OCI-M1 (cell line): Measurements from ENCODE around the gene TCF7L1.

ENCODE experiments used
- DNase-seq: peaks from one replicate; lab custom pipeline; 2025; lab: John Stamatoyannopoulos, UW

TCF7L1 gene

DNA sequence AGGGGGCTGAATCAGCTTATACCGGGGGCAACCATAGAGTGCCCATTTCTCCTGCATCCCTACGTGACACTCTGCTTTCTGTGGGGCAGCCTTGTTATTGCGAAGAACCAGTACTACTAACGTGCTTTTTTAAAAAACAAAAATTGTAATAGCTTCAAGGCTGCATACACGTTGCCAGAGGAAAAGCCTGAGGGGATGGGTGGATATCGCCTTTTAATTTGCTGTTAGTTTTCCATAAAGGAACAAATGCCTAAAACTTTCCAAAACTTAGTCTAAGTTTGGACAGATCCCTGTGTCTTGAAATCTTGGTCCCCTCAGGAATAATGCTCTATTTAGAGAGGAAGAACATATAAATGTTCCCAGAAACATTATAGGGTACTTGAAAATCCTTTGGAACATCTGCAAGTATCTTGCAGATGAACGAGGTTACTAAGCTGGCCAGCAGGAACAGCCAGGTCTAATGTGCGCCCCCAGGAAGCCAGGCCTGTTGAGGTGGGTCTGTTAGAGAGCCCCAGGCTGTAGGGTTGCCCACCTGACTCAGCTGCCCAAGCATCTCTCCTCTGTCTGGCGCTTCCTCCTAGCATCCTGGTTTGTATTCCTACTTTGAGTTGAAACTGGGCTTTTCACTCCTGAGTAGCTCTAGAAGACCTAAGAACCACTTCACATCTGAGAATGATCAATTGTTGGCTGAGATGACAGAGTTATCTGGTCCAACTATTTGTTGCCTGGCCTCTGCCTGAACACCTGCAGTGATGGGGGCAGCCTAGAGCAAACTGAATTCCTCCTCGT lies 97.7 kb downstream of the TCF7L1 start:
- DNase-seq = no peak

DNA sequence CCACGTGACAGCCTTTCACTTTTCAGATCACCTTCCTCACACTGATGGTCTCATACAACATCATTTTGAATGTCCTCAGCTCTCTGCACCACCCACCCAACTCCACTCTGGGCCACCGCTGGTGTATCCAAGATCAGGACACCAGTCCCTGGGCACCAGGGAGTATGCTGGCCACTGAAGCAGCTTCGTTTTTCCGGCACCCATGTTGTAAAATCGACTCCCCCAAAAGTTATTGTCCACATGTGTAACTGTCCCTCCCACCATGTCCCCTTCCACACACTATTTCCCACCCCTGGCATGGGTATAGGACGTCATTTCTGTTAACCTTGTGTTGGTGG lies 98.2 kb downstream of the TCF7L1 start:
- no peak for DNase-seq

DNA sequence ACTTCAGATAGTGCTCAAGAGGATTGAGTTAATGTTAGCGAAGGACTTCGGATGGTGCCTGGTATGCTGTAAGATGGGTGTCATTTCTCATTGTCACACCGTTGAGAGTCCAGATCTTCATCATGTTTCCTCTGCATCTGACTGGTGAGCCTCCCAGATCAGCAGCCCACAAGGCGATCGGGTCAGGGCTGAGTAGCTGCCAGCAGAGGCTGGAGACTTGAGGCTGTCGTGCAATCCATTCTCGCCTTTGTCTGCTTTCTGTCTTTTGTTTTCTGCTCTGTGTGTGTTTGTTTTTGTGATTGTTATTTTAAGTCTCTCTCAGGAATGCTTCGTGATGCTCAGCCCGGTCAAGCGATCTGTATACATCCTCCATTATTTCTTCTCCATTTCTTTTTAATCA lies 98.8 kb downstream of the TCF7L1 start:
- DNase-seq = no peak

DNA sequence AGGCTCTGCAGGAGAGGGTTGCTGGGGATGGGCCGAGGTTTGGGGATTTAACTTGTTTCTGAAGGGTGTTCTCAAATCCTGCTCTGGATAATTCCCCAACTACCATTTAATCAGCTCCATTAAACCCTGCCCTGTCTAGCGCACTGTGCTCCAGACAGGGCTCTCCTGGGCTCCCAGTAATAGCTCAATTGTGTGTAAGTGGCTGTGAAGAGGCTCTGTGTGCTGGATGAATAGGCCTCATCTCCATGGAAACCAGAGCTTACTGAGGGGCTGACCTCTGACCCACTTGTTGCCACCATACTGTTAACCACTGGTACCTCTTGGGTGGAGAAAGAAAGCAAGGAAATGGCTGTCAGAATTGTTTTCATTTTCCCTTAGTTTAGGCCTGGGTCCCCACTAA lies 101.7 kb downstream of the TCF7L1 start:
- DNase-seq = no peak

DNA sequence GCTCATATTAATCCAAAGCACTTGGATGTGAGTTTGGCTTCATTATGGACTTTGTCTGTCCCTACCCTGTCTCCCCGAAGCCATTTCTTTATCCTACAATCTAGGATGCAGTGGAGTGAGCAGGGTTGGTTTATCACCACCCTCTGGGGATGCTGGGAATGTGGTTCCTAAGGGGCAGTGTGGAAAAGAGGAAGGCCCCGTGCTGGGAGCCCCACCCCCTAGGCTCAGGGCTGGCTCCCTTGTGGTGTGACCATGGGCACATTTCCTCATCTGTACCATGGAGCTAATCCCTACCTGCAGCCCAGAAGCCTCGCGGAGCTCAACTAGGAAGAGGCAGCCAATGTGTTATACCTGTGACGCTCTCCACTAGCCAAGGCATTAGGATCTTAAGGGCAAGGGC lies 102.1 kb downstream of the TCF7L1 start:
- no peak for DNase-seq

DNA sequence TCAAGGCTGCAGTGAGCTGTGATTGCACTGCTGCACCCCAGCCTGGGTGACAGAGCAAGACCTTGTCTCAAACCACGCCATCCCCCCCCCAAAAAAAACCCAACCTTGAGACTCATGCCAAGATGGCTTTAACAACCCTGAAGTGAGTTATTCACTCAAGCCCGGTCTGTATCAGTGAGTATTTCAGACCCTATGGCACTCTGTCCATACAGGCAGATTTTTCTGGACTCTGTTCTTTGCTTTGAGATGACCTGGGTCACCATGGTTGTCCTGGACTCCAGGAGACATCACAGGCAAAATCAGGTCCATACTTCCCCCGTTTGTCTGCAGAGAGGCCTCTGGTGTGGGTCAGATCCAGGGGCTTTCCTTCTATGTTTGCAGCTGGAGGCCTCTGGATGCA lies 102.9 kb downstream of the TCF7L1 start:
- no peak for DNase-seq

DNA sequence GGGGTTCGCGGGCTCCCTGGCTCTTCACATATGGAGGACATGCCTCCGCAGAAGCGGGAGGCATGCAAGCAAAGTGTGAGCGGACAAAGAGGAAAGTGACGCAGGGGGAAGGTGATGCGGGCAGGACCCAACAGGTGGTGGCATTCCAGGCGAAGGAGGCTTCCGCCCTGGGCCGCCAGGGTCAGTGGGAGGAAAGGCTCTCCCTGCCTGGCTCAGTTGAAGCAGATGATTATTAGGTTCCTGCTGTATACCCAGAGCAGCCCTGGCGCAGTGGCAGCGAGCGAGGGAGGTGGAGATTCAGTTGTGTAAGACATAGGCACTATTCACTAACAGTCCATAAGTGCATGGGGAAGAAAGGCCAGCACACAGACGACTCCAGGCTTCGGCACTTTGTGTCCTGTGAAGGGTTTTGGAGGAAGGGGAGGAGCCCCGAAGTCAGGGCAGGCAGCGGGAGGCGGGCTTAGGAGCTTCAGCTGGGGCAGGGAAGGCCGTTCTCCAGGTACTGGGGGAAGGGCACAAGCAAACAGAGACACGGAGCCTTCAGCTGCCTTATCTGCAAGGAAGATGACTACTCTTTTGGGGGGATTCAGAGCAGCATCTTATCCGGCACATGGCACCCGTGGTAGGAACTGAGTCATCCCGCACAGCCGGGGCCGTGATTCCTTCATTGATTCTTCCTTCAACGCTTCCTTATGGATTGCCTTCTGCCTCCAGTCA lies 104.8 kb downstream of the TCF7L1 start:
- no peak for DNase-seq

DNA sequence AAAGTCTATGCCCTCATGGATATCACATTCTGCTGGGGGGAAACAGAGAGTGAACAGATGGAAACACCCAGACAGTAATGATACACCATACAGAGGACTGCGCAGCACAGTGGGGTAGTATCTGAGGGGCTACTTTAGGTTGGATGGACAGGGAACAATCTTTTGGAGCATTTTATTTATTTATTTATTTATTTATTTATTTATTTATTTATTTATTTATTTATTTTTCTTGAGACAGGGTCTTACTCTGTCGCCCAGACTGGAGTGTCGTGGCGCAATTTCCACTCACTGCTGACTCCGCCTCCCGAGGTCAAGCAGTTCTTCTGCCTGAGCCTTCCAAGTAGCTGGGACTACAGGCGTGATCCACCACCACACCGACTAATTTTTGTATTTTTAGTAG lies 105.4 kb downstream of the TCF7L1 start:
- no peak for DNase-seq

DNA sequence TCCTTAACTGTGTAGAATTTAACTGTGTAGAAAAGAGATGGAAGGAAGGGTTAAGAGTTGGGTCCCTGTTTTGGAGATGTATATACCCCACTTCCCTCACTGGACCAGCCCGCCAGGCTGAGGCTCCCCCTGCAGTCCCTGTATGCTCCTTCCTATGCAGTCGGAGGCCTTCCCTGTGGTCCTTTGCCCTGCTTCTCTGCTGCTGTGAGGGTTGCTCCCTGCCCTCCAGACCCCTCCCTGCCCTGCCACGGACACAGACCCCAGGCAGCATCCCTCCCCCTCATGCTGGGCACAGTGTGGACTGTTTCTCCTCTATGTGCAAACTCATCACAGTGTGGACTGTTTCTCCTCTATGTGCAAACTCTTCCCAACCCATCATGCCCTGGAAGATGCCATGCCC lies 105.9 kb downstream of the TCF7L1 start:
- no peak for DNase-seq

DNA sequence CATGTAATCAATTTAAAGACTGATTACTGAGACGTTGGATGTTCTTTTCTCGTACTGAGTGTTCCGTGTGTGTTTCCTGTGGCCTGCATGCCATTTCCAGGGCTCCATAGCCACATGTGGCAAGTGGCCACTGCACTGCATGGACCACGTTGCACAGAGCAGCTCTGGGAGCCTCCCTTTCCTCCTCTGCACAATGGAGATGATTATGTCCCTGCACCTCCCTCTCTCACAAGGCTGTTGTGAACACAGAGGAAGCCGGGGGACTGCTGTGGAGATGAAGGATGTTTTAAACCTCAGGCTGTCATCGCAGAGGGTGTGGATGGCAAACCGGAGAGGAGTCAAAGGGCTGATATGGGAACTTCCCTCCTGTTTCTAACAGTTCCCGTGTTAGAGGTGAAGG lies 106.9 kb downstream of the TCF7L1 start:
- DNase-seq = no peak

DNA sequence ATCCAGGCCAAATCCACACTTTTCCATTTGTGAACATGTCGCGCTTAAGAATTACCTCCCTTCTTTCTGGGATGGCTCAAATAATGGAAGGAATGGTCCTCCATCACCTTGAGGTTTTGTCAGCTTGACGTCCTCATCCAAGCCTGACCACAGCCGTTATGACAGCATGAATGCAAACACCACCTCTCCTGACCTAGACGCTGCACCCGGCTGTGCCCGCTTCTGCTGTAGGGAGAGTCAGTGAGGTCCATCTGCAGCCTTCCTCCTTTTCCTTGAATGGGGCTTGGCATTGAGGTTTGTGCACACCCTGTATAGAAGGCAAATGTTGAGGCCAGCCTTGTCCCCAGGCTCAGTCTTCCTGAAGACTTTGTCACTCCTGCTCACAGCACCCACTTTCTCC lies 109.1 kb downstream of the TCF7L1 start:
- no peak for DNase-seq

DNA sequence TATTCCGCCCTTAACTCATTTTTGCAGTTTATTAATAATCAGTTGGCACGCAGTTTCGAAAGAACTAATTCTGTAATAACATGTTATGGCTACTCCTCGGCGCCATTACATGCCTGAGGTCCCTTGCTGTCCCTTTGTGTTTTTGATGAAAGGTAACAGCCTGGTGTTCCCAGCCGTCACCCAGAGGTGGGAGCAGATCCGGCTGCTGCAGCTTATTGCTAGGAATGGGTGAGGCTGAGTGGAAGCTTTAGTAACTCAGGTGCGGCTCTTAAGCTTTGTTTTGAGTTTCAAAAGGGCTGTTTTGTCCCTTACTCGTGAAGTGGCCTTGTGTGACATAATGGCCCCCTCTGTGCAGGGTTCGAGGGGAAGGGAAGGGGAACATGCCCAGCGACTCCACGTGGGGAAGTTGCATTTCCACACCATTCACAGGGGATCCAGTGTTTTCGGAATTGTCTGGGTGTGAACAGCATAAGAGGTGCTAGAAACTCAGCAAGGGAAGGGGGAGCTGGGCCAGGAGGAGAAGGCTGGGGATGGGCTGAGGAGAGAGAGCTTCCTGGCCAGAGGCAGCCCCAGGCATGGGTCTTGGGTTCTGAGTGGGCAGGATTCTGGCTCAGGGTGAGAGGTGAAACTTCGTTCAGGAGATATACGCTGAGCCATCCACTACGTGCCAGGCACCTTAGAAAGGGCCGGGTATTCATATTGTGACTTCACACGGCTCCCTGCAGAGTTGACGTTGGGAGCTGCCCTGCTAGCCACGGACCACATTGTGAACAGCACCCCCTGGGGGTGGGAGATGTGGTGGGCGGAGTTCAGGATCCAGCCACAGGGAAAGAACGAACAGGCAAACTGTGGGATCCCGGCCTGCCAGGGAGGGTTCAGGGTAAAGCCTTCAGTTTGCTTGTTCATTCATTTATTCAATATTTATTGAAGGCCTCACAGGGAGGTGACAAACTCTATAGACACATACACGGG lies 110.2 kb downstream of the TCF7L1 start:
- peak; percentile 18 for DNase-seq

DNA sequence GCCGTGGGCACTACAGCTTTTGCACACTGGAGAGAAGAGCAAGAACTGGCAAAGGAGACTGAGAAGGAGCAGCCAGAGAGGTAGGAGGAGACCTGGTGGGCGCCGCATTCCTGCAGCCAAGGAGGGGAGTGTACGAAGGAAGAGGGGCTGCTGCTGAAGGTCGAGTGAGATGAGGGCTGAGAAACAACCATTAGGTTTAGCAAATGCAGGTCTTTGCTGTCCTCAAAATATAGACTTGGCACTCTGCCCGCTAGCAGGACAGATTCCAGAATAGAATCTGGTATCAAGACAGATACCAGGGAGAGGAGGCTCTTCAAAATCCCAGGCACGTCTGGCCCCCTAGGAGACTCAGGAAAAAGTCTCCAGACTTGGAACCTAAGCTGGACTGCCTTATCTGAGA lies 111.6 kb downstream of the TCF7L1 start:
- no peak for DNase-seq

DNA sequence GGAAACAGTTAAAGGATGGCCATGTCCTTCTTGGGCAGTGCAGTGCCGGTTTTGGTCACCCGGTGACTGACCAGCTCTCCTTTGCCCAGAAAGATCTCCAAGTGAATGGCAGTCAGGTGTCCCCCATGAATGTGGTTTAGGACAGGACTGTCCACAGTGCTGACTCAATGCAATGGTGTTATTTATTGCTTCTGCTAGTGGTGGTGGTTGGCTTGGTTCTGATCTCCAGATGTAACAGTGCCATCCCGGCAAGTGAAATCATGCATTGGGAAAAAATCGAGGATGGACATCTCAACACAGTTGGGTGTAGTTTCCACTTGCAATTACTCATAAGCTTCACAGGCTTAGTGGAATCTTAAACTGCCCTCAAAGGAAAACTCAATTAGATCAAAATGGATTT lies 112.7 kb downstream of the TCF7L1 start:
- DNase-seq = no peak

DNA sequence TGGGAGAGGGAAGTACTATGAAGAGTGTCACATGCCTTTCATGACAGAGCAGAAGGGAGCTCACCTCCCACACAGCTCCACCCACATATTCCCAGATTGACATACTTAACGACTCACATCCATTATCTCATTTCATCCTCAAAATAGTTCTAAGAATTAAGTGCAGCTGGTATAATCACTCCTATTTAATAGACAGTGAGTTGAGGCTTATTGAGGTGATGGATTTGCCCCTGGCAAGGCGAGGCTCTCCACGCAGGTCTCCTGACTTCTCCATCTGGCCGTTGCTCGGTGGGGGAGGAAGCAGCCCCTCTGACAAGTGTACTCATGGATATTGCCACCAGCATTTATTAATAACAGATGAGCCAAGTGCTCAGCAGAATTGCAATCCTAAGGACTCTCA lies 113.2 kb downstream of the TCF7L1 start:
- no peak for DNase-seq

DNA sequence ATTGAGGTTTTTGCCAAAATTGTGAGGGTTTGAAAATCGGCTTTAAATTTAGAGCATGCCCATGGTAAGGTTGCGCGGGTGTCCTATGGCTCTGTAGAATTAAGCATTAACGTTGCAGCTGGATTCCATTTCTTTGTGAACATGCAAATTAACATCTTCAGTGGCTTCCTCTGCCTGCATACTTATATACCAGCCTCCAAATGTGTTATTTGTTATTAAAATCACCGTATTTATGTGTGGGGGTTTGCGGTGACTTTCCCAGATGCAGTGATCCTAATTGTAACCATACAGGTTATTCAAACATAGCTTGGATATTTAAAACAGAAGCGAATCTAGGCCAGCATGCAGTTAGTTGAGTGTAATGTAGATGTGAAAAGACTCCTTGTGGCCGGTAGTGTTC lies 114.4 kb downstream of the TCF7L1 start:
- DNase-seq = no peak

DNA sequence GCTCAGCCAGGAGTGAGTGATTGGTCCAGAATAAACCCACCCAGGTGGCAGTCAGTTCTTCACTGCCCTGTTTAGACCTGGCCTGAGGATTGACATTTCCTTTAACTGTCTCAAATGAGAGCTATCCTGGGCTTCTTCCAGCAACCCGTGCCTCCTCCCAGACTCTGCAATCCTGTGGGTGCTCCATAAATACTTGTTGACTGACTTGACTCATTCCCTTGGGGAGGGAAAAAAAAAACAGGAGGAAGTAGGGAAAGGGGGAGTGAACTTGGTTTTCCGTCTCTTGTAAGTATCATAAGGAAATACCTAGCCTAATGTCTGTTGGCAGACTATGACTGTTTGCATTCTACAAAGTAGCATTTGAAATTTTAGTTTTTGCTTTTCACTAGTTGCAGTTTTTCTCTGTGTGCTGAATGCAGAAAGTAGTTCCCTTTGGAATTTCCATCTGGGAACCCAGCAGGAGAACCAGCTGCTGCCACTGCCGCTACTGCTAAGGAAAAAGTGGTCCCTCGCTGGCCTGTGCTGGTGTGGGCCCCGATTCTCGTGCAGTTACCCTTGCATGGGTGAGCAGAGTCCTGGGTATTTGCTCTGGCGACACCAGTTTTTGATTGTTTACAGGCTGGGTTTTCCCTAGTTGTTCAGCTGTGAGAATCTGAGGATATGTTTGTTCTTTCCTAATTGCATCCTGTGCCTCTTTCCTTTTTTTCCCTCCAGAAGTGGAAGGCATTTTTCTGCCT lies 115.7 kb downstream of the TCF7L1 start:
- no peak for DNase-seq

DNA sequence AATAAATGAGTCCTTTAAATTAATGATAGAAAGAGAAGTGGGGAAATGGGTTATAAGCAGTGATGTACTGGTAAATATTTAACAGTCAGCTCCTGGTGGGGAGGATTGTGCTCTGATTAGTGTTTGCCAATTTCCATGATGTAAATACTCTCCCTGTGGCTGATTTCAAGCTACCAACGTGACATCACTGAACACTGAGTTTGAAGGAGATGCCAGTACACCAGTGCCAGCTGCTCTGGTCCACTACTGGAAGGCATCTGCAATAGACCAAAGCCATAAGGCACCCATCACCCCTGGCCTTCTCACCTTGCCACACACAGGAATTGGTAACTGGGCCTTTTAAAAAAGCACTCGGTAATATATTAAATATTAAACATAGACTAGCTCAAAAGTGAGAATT lies 116.9 kb downstream of the TCF7L1 start:
- no peak for DNase-seq

DNA sequence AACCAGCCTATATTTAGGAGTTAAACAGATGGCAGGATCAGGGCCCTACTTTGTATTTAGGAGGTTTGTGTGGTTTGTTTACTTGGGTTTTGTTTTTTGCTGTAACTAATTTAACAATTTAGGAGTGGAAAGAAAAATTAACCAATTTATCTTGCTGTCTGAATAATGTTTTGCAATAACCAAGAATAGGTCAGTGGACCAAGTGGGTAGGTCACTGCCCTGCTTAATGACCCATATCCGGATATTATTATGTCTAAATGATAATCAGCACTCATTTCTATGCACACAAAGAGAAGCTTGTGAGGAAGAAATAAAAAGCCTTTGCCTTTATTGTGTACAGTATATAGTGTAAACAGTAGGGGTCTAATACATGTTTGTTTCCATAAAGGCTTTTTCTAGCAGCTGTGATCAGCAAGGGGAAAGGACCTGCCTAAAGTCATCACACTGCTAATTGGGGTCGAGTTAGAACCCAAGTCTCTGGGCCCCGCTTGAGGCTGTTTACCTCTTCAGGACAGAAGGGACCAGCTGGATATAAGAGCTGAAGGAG lies 118.0 kb downstream of the TCF7L1 start:
- DNase-seq = no peak

DNA sequence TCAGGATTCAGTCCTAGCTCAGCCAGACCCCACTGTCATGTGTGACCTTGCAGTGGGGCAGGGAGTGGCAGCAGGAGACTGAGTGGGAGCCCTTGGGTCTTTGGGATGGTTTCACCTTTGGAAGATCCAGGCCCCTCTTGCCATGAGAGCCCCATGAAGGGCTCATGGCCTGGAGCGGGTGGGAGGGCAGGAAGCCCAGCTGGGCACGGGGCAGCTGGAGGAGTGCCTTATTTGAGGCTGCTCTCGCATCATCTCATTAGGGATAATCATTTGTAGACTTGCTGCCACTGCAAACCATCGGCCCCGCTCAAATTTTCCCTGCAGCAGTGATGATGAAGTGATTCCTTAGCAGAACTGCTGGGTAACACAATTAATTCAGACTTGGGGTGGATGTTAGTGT lies 120.7 kb downstream of the TCF7L1 start:
- no peak for DNase-seq

DNA sequence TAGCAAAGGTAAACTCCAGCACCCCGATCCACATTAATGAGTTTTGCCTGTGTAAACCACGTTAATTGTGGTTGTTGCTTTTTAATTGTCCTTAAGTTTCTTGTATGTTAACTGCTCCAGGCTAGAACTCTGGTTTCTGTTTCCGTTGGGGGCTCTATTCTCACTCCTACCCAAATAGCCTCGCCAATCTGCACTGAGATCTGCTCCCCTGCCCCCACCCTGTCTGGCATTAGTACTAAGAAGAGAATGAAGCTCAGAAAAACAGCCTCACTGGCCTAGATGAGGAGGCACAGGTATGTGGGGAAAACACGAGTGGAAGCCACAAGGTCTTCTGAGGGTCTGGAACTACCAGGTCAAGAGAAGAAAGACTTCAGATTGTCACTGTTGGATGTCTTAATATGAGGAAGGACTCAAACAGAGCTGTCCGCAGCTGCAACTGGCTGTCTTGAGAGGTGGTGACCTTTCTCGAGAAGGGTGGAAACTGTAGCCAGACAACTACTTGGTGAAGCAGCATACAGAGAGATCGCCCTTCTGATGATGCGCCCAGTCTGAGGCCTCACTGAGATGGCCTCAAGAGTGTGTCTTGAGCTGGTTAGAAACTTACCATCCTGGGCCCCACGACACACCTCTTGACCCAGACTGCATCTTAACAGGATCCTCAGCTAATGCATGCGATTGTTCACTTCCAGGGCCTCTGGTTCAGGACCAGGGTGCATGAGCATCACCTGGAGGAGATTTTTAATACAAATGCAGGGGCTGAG lies 121.5 kb downstream of the TCF7L1 start:
- DNase-seq = peak; percentile 5
